ENCODE measurements around the gene EPHX1. TPM values are rescaled to one million over a fixed set of nuclear protein-coding genes. Genes with fewer than 3 reads are reported as not detected.
"Not testable (repeated sequence)": the region's sequence is repeated elsewhere in the genome, so short reads cannot be mapped to it uniquely, and the experiment has no call there.

EPHX1 gene
- 51.2 TPM for polyA plus RNA-seq
- long read RNA-seq, donor 1, transcript EPHX1-201 (9 exons, 1,660 nt), result major isoform, 8 of 37 reads
- long read RNA-seq, donor 1, partial matches to known transcripts, result 28 of 37 reads
- long read RNA-seq, donor 1, other reads (novel, unspliced or antisense), result 0 of 37 reads
- long read RNA-seq, donor 2, transcript EPHX1-201 (9 exons, 1,660 nt), result major isoform, 16 of 101 reads
- long read RNA-seq, donor 2, partial matches to known transcripts, result 82 of 101 reads
- long read RNA-seq, donor 2, other reads (novel, unspliced or antisense), result 0 of 101 reads
- long read RNA-seq, donor 3, result 0 reads
- long read RNA-seq, donor 4, result 0 reads
- long read RNA-seq, donor 5, transcript EPHX1-201 (9 exons, 1,660 nt), result major isoform, 7 of 8 reads
- long read RNA-seq, donor 5, partial matches to known transcripts, result 0 of 8 reads
- long read RNA-seq, donor 5, other reads (novel, unspliced or antisense), result 0 of 8 reads
- long read RNA-seq, donor 6, transcript EPHX1-201 (9 exons, 1,660 nt), result major isoform, 10 of 28 reads
- long read RNA-seq, donor 6, partial matches to known transcripts, result 15 of 28 reads
- long read RNA-seq, donor 6, other reads (novel, unspliced or antisense), result 0 of 28 reads
- long read RNA-seq, donor 7, partial matches to known transcripts, result 20 of 27 reads
- long read RNA-seq, donor 7, other reads (novel, unspliced or antisense), result 0 of 27 reads
- long read RNA-seq, donor 8, transcript EPHX1-201 (9 exons, 1,660 nt), result major isoform, 14 of 49 reads
- long read RNA-seq, donor 8, transcript EPHX1-203 (4 exons, 567 nt), result minor isoform, 5 of 49 reads
- long read RNA-seq, donor 8, partial matches to known transcripts, result 10 of 49 reads
- long read RNA-seq, donor 8, other reads (novel, unspliced or antisense), result 19 of 49 reads
- long read RNA-seq, donor 9, transcript EPHX1-201 (9 exons, 1,660 nt), result major isoform, 7 of 11 reads
- long read RNA-seq, donor 9, partial matches to known transcripts, result 0 of 11 reads
- long read RNA-seq, donor 9, other reads (novel, unspliced or antisense), result 0 of 11 reads
- long read RNA-seq, donor 10, transcript EPHX1-201 (9 exons, 1,660 nt), result major isoform, 10 of 43 reads
- long read RNA-seq, donor 10, partial matches to known transcripts, result 30 of 43 reads
- long read RNA-seq, donor 10, other reads (novel, unspliced or antisense), result 0 of 43 reads
- long read RNA-seq, donor 11, transcript EPHX1-201 (9 exons, 1,660 nt), result major isoform, 7 of 8 reads
- long read RNA-seq, donor 11, partial matches to known transcripts, result 0 of 8 reads
- long read RNA-seq, donor 11, other reads (novel, unspliced or antisense), result 0 of 8 reads

GRCh38 chr1:225809842-225810578, at the start of gene EPHX1:
EPHX1 (plus strand) TSS chr1:225810124; CDS start chr1:225828730, 18,606 bp downstream.
- WGBS (ENCODE audit: insufficient coverage, low lambda C conversion rate), result no CpG with 5 or more reads among the region's 80 CpGs
- Histone ChIP-seq H3K36me3 (ENCODE audit: control insufficient read depth, insufficient read depth, low read length) (no peaks in the 10 kb centered on the region), H3K4me3 (ENCODE audit: low read length) (peak within 1 kb of the TSS; percentile 67), H3K4me1 (ENCODE audit: control insufficient read depth, insufficient read depth, low read length) (peaks cover 34% of the 10 kb centered on the region), H3K27me3 (ENCODE audit: control insufficient read depth, insufficient read depth, low read length) (no peaks in the 10 kb centered on the region), H3K9me3 (ENCODE audit: control insufficient read depth, low read depth, low read length) (no peaks in the 10 kb centered on the region), H3K27ac (ENCODE audit: low read length) (no peak within 1 kb of the TSS)
- DNase-seq, result peak; percentile 75 to 89

- Histone ChIP-seq H3K9me3 (ENCODE audit: control insufficient read depth, low read depth, low read length) (no peaks in the 10 kb centered on the region), H3K27ac (ENCODE audit: low read length) (no peak overlapping the region), H3K4me1 (ENCODE audit: control insufficient read depth, insufficient read depth, low read length) (peaks cover 3% of the 10 kb centered on the region), H3K27me3 (ENCODE audit: control insufficient read depth, insufficient read depth, low read length) (no peaks in the 10 kb centered on the region), H3K36me3 (ENCODE audit: control insufficient read depth, insufficient read depth, low read length) (no peaks in the 10 kb centered on the region), H3K4me3 (ENCODE audit: low read length) (no peak overlapping the region)
- no CpG with 5 or more reads among the region's 6 CpGs for WGBS (ENCODE audit: insufficient coverage, low lambda C conversion rate)
- no peak for DNase-seq
Measured at GRCh38 chr1:225760531-225760930, 49.4 kb upstream of the EPHX1 start.

- H3K27ac ChIP-seq (ENCODE audit: low read length); H3K4me1 ChIP-seq (ENCODE audit: control insufficient read depth, insufficient read depth, low read length); DNase-seq; H3K9me3 ChIP-seq (ENCODE audit: control insufficient read depth, low read depth, low read length); H3K36me3 ChIP-seq (ENCODE audit: control insufficient read depth, insufficient read depth, low read length); H3K27me3 ChIP-seq (ENCODE audit: control insufficient read depth, insufficient read depth, low read length); H3K4me3 ChIP-seq (ENCODE audit: low read length): not testable (repeated sequence)
- WGBS (ENCODE audit: insufficient coverage, low lambda C conversion rate), result 93% methylated on average over 3 of the region's 6 CpGs
Measured at GRCh38 chr1:225761395-225761794, 48.5 kb upstream of the EPHX1 start.

- Histone ChIP-seq H3K9me3 (ENCODE audit: control insufficient read depth, low read depth, low read length) (no peaks in the 10 kb centered on the region), H3K36me3 (ENCODE audit: control insufficient read depth, insufficient read depth, low read length) (no peaks in the 10 kb centered on the region), H3K27me3 (ENCODE audit: control insufficient read depth, insufficient read depth, low read length) (no peaks in the 10 kb centered on the region), H3K4me3 (ENCODE audit: low read length) (no peak overlapping the region), H3K27ac (ENCODE audit: low read length) (peak overlapping the region; percentile 5), H3K4me1 (ENCODE audit: control insufficient read depth, insufficient read depth, low read length) (peaks cover 3% of the 10 kb centered on the region)
- no CpG with 5 or more reads among the region's 5 CpGs for WGBS (ENCODE audit: insufficient coverage, low lambda C conversion rate)
- DNase-seq, result no peak
Measured at GRCh38 chr1:225762002-225762441, 47.9 kb upstream of the EPHX1 start.

GRCh38 chr1:225762444-225762843, 47.5 kb upstream of the EPHX1 start:
- H3K27ac ChIP-seq (ENCODE audit: low read length), result peak overlapping the region; percentile 5
- WGBS (ENCODE audit: insufficient coverage, low lambda C conversion rate), result no CpG with 5 or more reads among the region's 5 CpGs

GRCh38 chr1:225763716-225764548, 46.0 kb upstream of the EPHX1 start:
- no peak for DNase-seq
- Histone ChIP-seq H3K27ac (ENCODE audit: low read length) (no peak overlapping the region), H3K27me3 (ENCODE audit: control insufficient read depth, insufficient read depth, low read length) (no peaks in the 10 kb centered on the region), H3K4me3 (ENCODE audit: low read length) (no peak overlapping the region), H3K36me3 (ENCODE audit: control insufficient read depth, insufficient read depth, low read length) (no peaks in the 10 kb centered on the region), H3K4me1 (ENCODE audit: control insufficient read depth, insufficient read depth, low read length) (peaks cover 2% of the 10 kb centered on the region), H3K9me3 (ENCODE audit: control insufficient read depth, low read depth, low read length) (no peaks in the 10 kb centered on the region)
- no CpG with 5 or more reads among the region's 9 CpGs for WGBS (ENCODE audit: insufficient coverage, low lambda C conversion rate)

More at GRCh38 chr1:225762444-225762843, 47.5 kb upstream of the EPHX1 start:
- Histone ChIP-seq H3K27me3 (ENCODE audit: control insufficient read depth, insufficient read depth, low read length) (no peaks in the 10 kb centered on the region), H3K36me3 (ENCODE audit: control insufficient read depth, insufficient read depth, low read length) (no peaks in the 10 kb centered on the region), H3K4me1 (ENCODE audit: control insufficient read depth, insufficient read depth, low read length) (peaks cover 1% of the 10 kb centered on the region), H3K9me3 (ENCODE audit: control insufficient read depth, low read depth, low read length) (no peaks in the 10 kb centered on the region), H3K4me3 (ENCODE audit: low read length) (no peak overlapping the region)
- no peak for DNase-seq

- H3K4me1 ChIP-seq (ENCODE audit: control insufficient read depth, insufficient read depth, low read length), result peaks cover 2% of the 10 kb centered on the region
- H3K36me3 ChIP-seq (ENCODE audit: control insufficient read depth, insufficient read depth, low read length), result no peaks in the 10 kb centered on the region
- H3K27ac ChIP-seq (ENCODE audit: low read length), result no peak overlapping the region
- H3K9me3 ChIP-seq (ENCODE audit: control insufficient read depth, low read depth, low read length), result no peaks in the 10 kb centered on the region
- H3K4me3 ChIP-seq (ENCODE audit: low read length), result no peak overlapping the region
- no peak for DNase-seq
- no CpG with 5 or more reads among the region's 6 CpGs for WGBS (ENCODE audit: insufficient coverage, low lambda C conversion rate)
- no peaks in the 10 kb centered on the region for H3K27me3 ChIP-seq (ENCODE audit: control insufficient read depth, insufficient read depth, low read length)
Measured at GRCh38 chr1:225765982-225766674, 43.8 kb upstream of the EPHX1 start.

GRCh38 chr1:225766967-225767633, 42.8 kb upstream of the EPHX1 start:
- H3K4me1 ChIP-seq (ENCODE audit: control insufficient read depth, insufficient read depth, low read length), result peaks cover 5% of the 10 kb centered on the region
- H3K36me3 ChIP-seq (ENCODE audit: control insufficient read depth, insufficient read depth, low read length), result no peaks in the 10 kb centered on the region
- H3K27me3 ChIP-seq (ENCODE audit: control insufficient read depth, insufficient read depth, low read length), result no peaks in the 10 kb centered on the region
- WGBS (ENCODE audit: insufficient coverage, low lambda C conversion rate), result no CpG with 5 or more reads among the region's 8 CpGs
- no peak overlapping the region for H3K4me3 ChIP-seq (ENCODE audit: low read length)
- DNase-seq, result no peak
- no peak overlapping the region for H3K27ac ChIP-seq (ENCODE audit: low read length)
- H3K9me3 ChIP-seq (ENCODE audit: control insufficient read depth, low read depth, low read length), result no peaks in the 10 kb centered on the region

Measured in large intestine (tissue), 12 donors.